Hepatocyte (in vitro differentiated cells): ENCODE data around the gene MITF. TPM values are rescaled to one million over a fixed set of nuclear protein-coding genes. Genes with fewer than 3 reads are reported as not detected.

Experiments used
- DNase-seq: peaks from one replicate; pipeline ENCODE4 v3.0.0-alpha.2; 2016; ENCODE audit warnings: low spot score
- H2AFZ ChIP-seq: fragments of 200-600 bp; sonication (generic); 2 replicates; pipeline ENCODE4 v1.6.0; 2016; ENCODE audit warnings: antibody characterized with exemption, mild to moderate bottlenecking
- H3K27ac ChIP-seq: fragments of 200-600 bp; sonication (generic); 2 replicates; pipeline ENCODE4 v1.5.1; 2016; ENCODE audit warnings: mild to moderate bottlenecking
- H3K27me3 ChIP-seq: fragments of 200-600 bp; sonication (generic); 2 replicates; pipeline ENCODE4 v1.6.1; 2016
- H3K36me3 ChIP-seq: fragments of 200-600 bp; sonication (generic); replicated peaks from 2 replicates; pipeline ENCODE4 v1.5.1; 2016; ENCODE audit warnings: low read depth; ENCODE audit not compliant: insufficient read depth
- H3K4me1 ChIP-seq: fragments of 200-600 bp; sonication (generic); 2 replicates; pipeline ENCODE4 v1.5.1; 2016; ENCODE audit warnings: mild to moderate bottlenecking, moderate library complexity; ENCODE audit not compliant: insufficient read depth
- H3K4me2 ChIP-seq: fragments of 200-600 bp; sonication (generic); 2 replicates; pipeline ENCODE4 v1.6.0; 2016
- H3K4me3 ChIP-seq: fragments of 200-600 bp; sonication (generic); 2 replicates; pipeline ENCODE4 v1.5.1; 2016; ENCODE audit warnings: mild to moderate bottlenecking
- H3K79me2 ChIP-seq: fragments of 200-600 bp; sonication (generic); 2 replicates; pipeline ENCODE4 v1.6.0; 2017; ENCODE audit warnings: mild to moderate bottlenecking
- H3K9me2 ChIP-seq: fragments of 200-600 bp; sonication (generic); replicated peaks from 2 replicates; pipeline ENCODE4 v1.6.0; 2017; ENCODE audit warnings: mild to moderate bottlenecking; ENCODE audit not compliant: insufficient read depth
- H3K9me3 ChIP-seq: fragments of 200-600 bp; sonication (generic); 2 replicates; pipeline ENCODE4 v1.5.1; 2016; ENCODE audit warnings: low read depth, mild to moderate bottlenecking
- H4K20me1 ChIP-seq: fragments of 200-600 bp; sonication (generic); 2 replicates; pipeline ENCODE4 v1.6.0; 2016; ENCODE audit warnings: mild to moderate bottlenecking; ENCODE audit not compliant: insufficient read depth, poor library complexity, severe bottlenecking
- CTCF ChIP-seq: fragments of 200-600 bp; sonication (generic); IDR thresholded peaks from 2 replicates; pipeline ENCODE4 v1.5.1; 2016; ENCODE audit warnings: antibody characterized with exemption, mild to moderate bottlenecking; ENCODE audit not compliant: poor library complexity
- EZH2 ChIP-seq: fragments of 200-600 bp; sonication (generic); IDR thresholded peaks from 2 replicates; pipeline ENCODE4 v1.6.1; 2016; ENCODE audit warnings: antibody characterized with exemption, mild to moderate bottlenecking, borderline replicate concordance
- EZH2phosphoT487 ChIP-seq: fragments of 200-600 bp; sonication (generic); IDR thresholded peaks from one replicate; pipeline ENCODE4 v1.6.1; 2018; ENCODE audit warnings: antibody characterized with exemption, mild to moderate bottlenecking, low read depth, moderate library complexity; ENCODE audit not compliant: unreplicated experiment, severe bottlenecking
- WGBS: methylation state at CpG from one replicate; pipeline ENCODE4 v1.1.6; 2016; ENCODE audit warnings: low lambda C conversion rate; ENCODE audit errors: missing lambda C conversion rate; 5-methylcytosine and 5-hydroxymethylcytosine counted together
- polyA plus RNA-seq: library from polyadenylated mRNA; unstranded; fragments of >200 nt; fragmentation: Nextera tagmentation; extraction: Ambion mirVana; gene quantifications from 2 replicates; pipeline ENCODE4 v1.2.1, GENCODE V29; 2016
- total RNA-seq: library from RNA; depleted of rRNA; stranded (reverse); fragments of >200 nt; gene quantifications from 2 replicates; pipeline ENCODE4 v1.2.3, GENCODE V29; 2014

MITF gene
- total and polyA plus RNA-seq, 2 experiments from 2014 or later = 7.1 to 14.2 TPM

DNA sequence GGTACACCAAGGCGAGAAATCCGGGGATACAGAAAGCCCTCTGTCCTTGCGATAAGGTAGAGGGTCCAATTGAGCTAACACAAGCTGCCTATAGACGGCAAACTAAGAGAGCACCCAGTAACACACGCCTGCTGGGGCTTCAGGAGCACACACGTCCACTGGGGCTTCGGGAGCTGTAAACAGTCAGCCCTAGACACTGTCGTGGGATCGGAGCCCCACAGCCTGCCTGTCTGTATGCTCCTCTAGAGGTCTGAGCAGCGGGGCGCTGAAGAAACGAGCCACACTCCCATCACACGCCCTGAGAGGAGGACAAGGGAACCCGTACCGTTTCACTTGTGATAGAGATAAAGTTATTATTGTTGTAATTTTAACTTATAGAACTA is 260.8 kb downstream of the MITF start:
- Histone ChIP-seq H4K20me1 (no peaks in the 10 kb centered on the region), H2AFZ (no peak overlapping the region), H3K27me3 (no peaks in the 10 kb centered on the region), H3K4me2 (peak overlapping the region; percentile 44), H3K4me1 (peaks cover 14% of the 10 kb centered on the region), H3K4me3 (no peak overlapping the region), H3K9me2 (no peaks in the 10 kb centered on the region), H3K36me3 (no peaks in the 10 kb centered on the region), H3K9me3 (no peaks in the 10 kb centered on the region), H3K27ac (peak overlapping the region; percentile 65), H3K79me2 (no peaks in the 10 kb centered on the region)
- no peak for DNase-seq
- TF ChIP-seq EZH2phosphoT487 (no peak), EZH2 (no peak), CTCF (no peak)
- 85% methylated on average over 15 of the region's 15 CpGs for WGBS

- Histone ChIP-seq H3K36me3 (no peaks in the 10 kb centered on the region), H3K9me3 (no peaks in the 10 kb centered on the region), H3K4me2 (peak overlapping the region; percentile 44), H3K27me3 (no peaks in the 10 kb centered on the region), H3K9me2 (no peaks in the 10 kb centered on the region), H3K79me2 (no peaks in the 10 kb centered on the region), H3K27ac (peak overlapping the region; percentile 21), H3K4me3 (no peak overlapping the region), H4K20me1 (no peaks in the 10 kb centered on the region), H2AFZ (no peak overlapping the region), H3K4me1 (peaks cover 14% of the 10 kb centered on the region)
- 28% methylated on average over 4 of the region's 4 CpGs for whole genome bisulfite sequencing
- DNase-seq = peak; percentile 11
- TF ChIP-seq EZH2phosphoT487 (no peak), EZH2 (no peak), CTCF (no peak)
These were observed 261.4 kb downstream of the MITF start for GRCh38 chr3:70000563-70001081.

- Histone ChIP-seq H3K36me3 (no peaks in the 10 kb centered on the region), H3K4me2 (no peak overlapping the region), H3K9me2 (no peaks in the 10 kb centered on the region), H3K79me2 (no peaks in the 10 kb centered on the region), H3K27ac (no peak overlapping the region), H2AFZ (no peak overlapping the region), H3K27me3 (no peaks in the 10 kb centered on the region), H3K4me1 (peaks cover 14% of the 10 kb centered on the region), H3K9me3 (no peaks in the 10 kb centered on the region), H4K20me1 (no peaks in the 10 kb centered on the region), H3K4me3 (no peak overlapping the region)
- no peak for DNase-seq
- TF ChIP-seq CTCF = no peak
These were observed 263.9 kb downstream of the MITF start for GRCh38 chr3:70003119-70003518.

- no peaks in the 10 kb centered on the region for H3K79me2 ChIP-seq
- H3K9me2 ChIP-seq = no peaks in the 10 kb centered on the region
- H3K4me3 ChIP-seq = no peak overlapping the region
- H3K4me2 ChIP-seq = no peak overlapping the region
- WGBS = 89% methylated on average over 4 of the region's 4 CpGs
- no peaks in the 10 kb centered on the region for H4K20me1 ChIP-seq
- no peak for TF ChIP-seq CTCF
- TF ChIP-seq EZH2phosphoT487 = no peak
- TF ChIP-seq EZH2 = no peak
- no peak overlapping the region for H2AFZ ChIP-seq
- no peaks in the 10 kb centered on the region for H3K27me3 ChIP-seq
- no peak overlapping the region for H3K27ac ChIP-seq
- H3K9me3 ChIP-seq = no peaks in the 10 kb centered on the region
- no peaks in the 10 kb centered on the region for H3K4me1 ChIP-seq
- H3K36me3 ChIP-seq = no peaks in the 10 kb centered on the region
- no peak for DNase-seq
These were observed 266.8 kb downstream of the MITF start for GRCh38 chr3:70006089-70006488.
